DOHH2 (cell line): ENCODE data around the gene GHR.

Source experiments
- H3F3A ChIP-seq: fragments of 200-600 bp; sonication (generic), shearing (Covaris generic); 2 replicates; pipeline ENCODE4 v1.6.0; 2016; ENCODE audit warnings: antibody characterized with exemption, mild to moderate bottlenecking; ENCODE audit not compliant: control insufficient read depth, insufficient read depth
- H3K27ac ChIP-seq: fragments of 200-600 bp; sonication (generic); 2 replicates; pipeline ENCODE4 v1.5.1; 2014; ENCODE audit warnings: low read depth, mild to moderate bottlenecking, low read length, moderate library complexity
- H3K27me3 ChIP-seq: fragments of 200-600 bp; sonication (generic); 2 replicates; pipeline ENCODE4 v1.6.1; 2014; ENCODE audit warnings: mild to moderate bottlenecking, low read length, mixed read lengths; ENCODE audit not compliant: control insufficient read depth
- H3K36me3 ChIP-seq: fragments of 200-600 bp; sonication (generic); 2 replicates; pipeline ENCODE4 v1.6.1; 2014; ENCODE audit warnings: mild to moderate bottlenecking, low read length, moderate library complexity, mixed read lengths; ENCODE audit not compliant: control insufficient read depth
- H3K4me1 ChIP-seq: fragments of 200-600 bp; sonication (generic); 2 replicates; pipeline ENCODE4 v1.6.1; 2014; ENCODE audit warnings: mild to moderate bottlenecking, low read length, mixed read lengths; ENCODE audit not compliant: control insufficient read depth
- H3K4me2 ChIP-seq: fragments of 200-600 bp; sonication (generic); 2 replicates; pipeline ENCODE4 v1.6.0; 2014; ENCODE audit warnings: mild to moderate bottlenecking, low read length, moderate library complexity
- H3K4me3 ChIP-seq: fragments of 200-600 bp; sonication (generic); 2 replicates; pipeline ENCODE4 v1.5.1; 2014; ENCODE audit warnings: mild to moderate bottlenecking, low read length, mixed read lengths
- H3K79me2 ChIP-seq: fragments of 200-600 bp; sonication (generic); 2 replicates; pipeline ENCODE4 v1.6.1; 2014; ENCODE audit warnings: mild to moderate bottlenecking, low read length, mixed read lengths; ENCODE audit not compliant: control insufficient read depth
- H3K9me2 ChIP-seq: fragments of 200-600 bp; sonication (generic); replicated peaks from 2 replicates; pipeline ENCODE4 v1.6.1; 2014; ENCODE audit warnings: mild to moderate bottlenecking, low read length, mixed read lengths; ENCODE audit not compliant: control insufficient read depth
- H3K9me3 ChIP-seq: fragments of 200-600 bp; sonication (generic); 2 replicates; pipeline ENCODE4 v1.6.1; 2014; ENCODE audit warnings: antibody characterized with exemption, low read length, mixed read lengths; ENCODE audit not compliant: control insufficient read depth, insufficient read depth
- H4K20me1 ChIP-seq: fragments of 200-600 bp; sonication (generic); 2 replicates; pipeline ENCODE4 v1.6.0; 2014; ENCODE audit warnings: low read depth, mild to moderate bottlenecking, antibody characterized with exemption, low read length, moderate library complexity; ENCODE audit not compliant: control insufficient read depth, insufficient read depth
- CTCF ChIP-seq: fragments of 200-600 bp; sonication (generic); IDR thresholded peaks from one replicate; pipeline ENCODE4 v1.5.1; 2014; ENCODE audit warnings: antibody characterized with exemption, mild to moderate bottlenecking, low read depth, low read length; ENCODE audit not compliant: poor library complexity, severe bottlenecking
- EZH2phosphoT487 ChIP-seq: fragments of 200-600 bp; sonication (generic); IDR thresholded peaks from 2 replicates; pipeline ENCODE4 v1.6.1; 2017; ENCODE audit warnings: borderline replicate concordance, mild to moderate bottlenecking, antibody characterized with exemption, low read length, moderate library complexity, mixed read lengths

Gene GHR

DNA sequence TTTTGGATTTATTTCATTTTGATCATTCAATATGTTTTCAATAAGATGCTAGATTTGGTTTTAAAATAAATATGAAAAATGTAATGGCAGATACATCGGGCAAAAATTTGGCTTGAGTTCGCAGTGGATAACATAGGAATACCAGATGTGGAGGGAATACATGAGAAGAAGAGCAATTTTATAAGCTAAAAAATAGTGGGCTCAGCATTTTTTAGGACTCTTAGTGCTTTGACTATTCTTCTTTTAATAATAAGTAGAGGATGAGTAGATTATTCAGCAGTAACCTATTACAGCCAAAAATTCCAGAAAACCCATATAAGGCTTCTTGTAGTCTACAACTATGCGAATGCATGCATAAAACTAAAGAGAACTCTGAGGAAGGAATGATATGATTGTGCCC lies 22.8 kb upstream of the GHR start:
- Histone ChIP-seq H3K4me1 (no peaks in the 10 kb centered on the region), H3K4me3 (no peak overlapping the region), H3F3A (no peaks in the 10 kb centered on the region), H3K4me2 (no peak overlapping the region), H3K9me2 (no peaks in the 10 kb centered on the region), H3K27me3 (no peaks in the 10 kb centered on the region), H4K20me1 (no peaks in the 10 kb centered on the region), H3K36me3 (no peaks in the 10 kb centered on the region), H3K9me3 (no peaks in the 10 kb centered on the region), H3K79me2 (no peaks in the 10 kb centered on the region), H3K27ac (no peak overlapping the region)
- TF ChIP-seq CTCF, result no peak
- TF ChIP-seq EZH2phosphoT487, result no peak

DNA sequence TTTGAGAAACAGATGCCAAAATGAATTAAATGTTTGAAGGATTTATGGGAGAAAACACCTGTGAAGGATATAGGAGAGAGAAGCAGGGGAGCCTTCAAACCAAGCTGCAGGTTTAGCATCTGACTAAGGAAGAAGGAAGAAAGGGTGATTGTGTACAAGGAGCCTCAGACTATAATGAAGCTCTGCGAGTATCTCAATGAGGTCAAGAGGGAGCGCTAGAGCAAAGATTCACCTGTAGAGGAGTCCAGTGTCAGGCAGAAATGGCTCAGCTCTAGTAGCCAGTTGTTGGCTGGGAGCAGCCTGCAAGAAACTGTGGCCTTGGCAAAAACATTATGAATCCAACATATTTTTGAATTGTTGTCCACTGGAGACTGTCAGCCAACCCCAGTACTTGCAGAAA lies 20.0 kb upstream of the GHR start:
- no peaks in the 10 kb centered on the region for H4K20me1 ChIP-seq
- no peaks in the 10 kb centered on the region for H3K9me3 ChIP-seq
- no peak overlapping the region for H3K27ac ChIP-seq
- H3K4me2 ChIP-seq, result no peak overlapping the region
- no peak overlapping the region for H3K4me3 ChIP-seq
- H3K79me2 ChIP-seq, result no peaks in the 10 kb centered on the region
- no peaks in the 10 kb centered on the region for H3K27me3 ChIP-seq
- TF ChIP-seq EZH2phosphoT487 (no peak), CTCF (no peak)
- H3F3A ChIP-seq, result no peaks in the 10 kb centered on the region
- H3K36me3 ChIP-seq, result no peaks in the 10 kb centered on the region
- H3K9me2 ChIP-seq, result no peaks in the 10 kb centered on the region
- H3K4me1 ChIP-seq, result no peaks in the 10 kb centered on the region

- H4K20me1 ChIP-seq, result no peaks in the 10 kb centered on the region
- H3K9me3 ChIP-seq, result no peaks in the 10 kb centered on the region
- H3K4me2 ChIP-seq, result no peak overlapping the region
- no peaks in the 10 kb centered on the region for H3F3A ChIP-seq
- H3K4me3 ChIP-seq, result no peak overlapping the region
- H3K27me3 ChIP-seq, result no peaks in the 10 kb centered on the region
- no peaks in the 10 kb centered on the region for H3K9me2 ChIP-seq
- H3K36me3 ChIP-seq, result no peaks in the 10 kb centered on the region
- TF ChIP-seq CTCF (no peak), EZH2phosphoT487 (no peak)
- H3K79me2 ChIP-seq, result no peaks in the 10 kb centered on the region
- H3K27ac ChIP-seq, result no peak overlapping the region
- H3K4me1 ChIP-seq, result no peaks in the 10 kb centered on the region
These were observed 18.9 kb upstream of the GHR start for GRCh38 chr5:42404366-42404765.

DNA sequence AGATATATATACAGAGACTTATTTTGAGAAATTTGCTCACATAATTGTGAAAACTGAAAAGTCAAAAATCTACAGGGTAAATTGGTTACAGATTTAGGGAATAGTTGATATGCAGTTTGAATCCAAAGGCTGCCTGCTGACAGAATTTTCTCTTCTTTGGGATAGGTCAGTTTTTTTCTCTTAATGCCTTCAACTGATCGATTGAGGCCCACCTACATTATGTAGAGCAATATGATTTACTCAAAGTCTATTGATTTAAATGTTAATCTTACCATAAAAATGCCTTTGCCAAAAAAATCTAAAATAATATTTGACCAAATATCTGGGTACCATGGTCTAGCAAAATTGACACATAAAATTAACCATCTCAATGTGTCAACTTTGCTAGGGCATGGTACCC lies 3.9 kb upstream of the GHR start:
- Histone ChIP-seq H3K9me3 (no peaks in the 10 kb centered on the region), H3K36me3 (no peaks in the 10 kb centered on the region), H4K20me1 (no peaks in the 10 kb centered on the region), H3F3A (no peaks in the 10 kb centered on the region), H3K9me2 (no peaks in the 10 kb centered on the region), H3K79me2 (no peaks in the 10 kb centered on the region), H3K27me3 (no peaks in the 10 kb centered on the region), H3K4me1 (no peaks in the 10 kb centered on the region), H3K4me2 (no peak overlapping the region), H3K4me3 (no peak overlapping the region), H3K27ac (no peak overlapping the region)
- TF ChIP-seq EZH2phosphoT487 (no peak), CTCF (no peak)
